Activated CD4-positive, alpha-beta T cell treated with anti-CD3 and anti-CD28 coated beads, Interleukin-2, amount 50 U/mL, for 4 hours (primary cell): ENCODE measurements around the gene STK31.
"Not testable (repeated sequence)": the region's sequence is repeated elsewhere in the genome, so short reads cannot be mapped to it uniquely, and the experiment has no call there.

Experiments used
- DNase-seq, 2 experiments: peaks; one replicate each; pipeline ENCODE4 v3.0.0-alpha.2; 2020

STK31 gene

DNA sequence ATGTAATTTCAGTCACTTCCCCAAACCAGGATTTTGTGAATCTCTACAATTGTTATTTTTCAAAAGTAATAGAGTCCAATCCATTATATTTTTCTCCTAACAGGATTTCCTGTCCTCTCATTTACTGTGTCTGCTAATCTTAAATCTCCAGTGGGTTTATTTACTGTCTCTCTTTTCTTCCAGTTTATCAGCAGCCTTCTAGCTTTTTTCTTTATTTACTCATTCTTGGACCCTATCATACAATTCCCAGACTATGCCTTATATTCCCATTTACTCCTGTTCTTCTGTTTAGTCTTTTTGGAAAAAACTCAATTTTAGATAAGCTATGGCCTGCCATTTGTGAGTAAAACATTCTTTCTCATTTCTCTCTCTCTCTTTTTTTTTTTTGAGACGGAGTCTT lies 94.7 kb downstream of the STK31 start:
- no peak for DNase-seq

- no peak for DNase-seq
Observed at GRCh38 chr7:23808421-23808820, 98.4 kb downstream of the STK31 start.

GRCh38 chr7:23810099-23810498 lies 100.1 kb downstream of the STK31 start:
- DNase-seq, result no peak

DNA sequence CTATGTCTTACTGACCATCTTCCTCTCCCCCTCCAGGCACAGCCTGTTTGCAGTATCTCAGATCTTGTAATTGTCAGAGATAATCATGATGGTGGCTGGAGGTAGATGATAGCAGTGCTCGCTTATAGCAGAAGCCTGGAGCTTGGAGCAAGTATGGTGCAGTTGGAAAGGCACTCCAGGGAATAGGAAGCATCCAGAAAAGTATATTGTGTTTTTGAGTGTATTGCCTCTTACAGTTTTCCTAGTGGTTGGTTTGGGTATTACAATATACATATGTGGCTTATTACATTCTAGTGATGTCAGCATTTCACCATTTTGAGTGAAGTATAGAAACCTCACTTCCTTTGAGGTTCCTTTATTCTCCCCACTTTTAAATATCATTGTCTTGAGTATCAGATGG lies 101.5 kb downstream of the STK31 start:
- DNase-seq, result no peak

GRCh38 chr7:23828125-23828524 lies 118.1 kb downstream of the STK31 start:
- not testable (repeated sequence) for DNase-seq

- DNase-seq, result not testable (repeated sequence)
Observed at GRCh38 chr7:23832733-23833132, 122.7 kb downstream of the STK31 start.

- DNase-seq, result no peak
Observed at GRCh38 chr7:23833405-23833804, 123.4 kb downstream of the STK31 start.

GRCh38 chr7:23844837-23845236 lies 134.8 kb downstream of the STK31 start:
- DNase-seq, result not testable (repeated sequence)

DNA sequence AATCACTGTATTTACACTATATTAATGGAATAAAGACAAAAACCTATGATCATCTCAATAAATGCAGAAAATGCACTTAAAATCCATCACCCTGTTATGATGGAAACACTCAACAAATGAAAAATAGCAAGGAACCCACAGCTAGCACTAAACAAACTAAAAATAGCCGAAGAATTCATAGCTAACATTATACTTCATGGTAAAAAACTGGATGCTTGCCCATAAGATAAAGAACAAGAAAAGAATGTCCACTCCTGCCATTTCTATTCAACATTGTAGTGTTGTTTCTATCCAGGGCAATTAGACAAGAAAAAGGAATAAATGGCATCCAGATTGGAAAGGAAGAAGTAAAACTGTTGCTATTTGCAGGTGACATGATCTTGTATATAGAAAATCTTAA lies 142.1 kb downstream of the STK31 start:
- no peak for DNase-seq

GRCh38 chr7:23852988-23853387 lies 143.0 kb downstream of the STK31 start:
- DNase-seq, result no peak

DNA sequence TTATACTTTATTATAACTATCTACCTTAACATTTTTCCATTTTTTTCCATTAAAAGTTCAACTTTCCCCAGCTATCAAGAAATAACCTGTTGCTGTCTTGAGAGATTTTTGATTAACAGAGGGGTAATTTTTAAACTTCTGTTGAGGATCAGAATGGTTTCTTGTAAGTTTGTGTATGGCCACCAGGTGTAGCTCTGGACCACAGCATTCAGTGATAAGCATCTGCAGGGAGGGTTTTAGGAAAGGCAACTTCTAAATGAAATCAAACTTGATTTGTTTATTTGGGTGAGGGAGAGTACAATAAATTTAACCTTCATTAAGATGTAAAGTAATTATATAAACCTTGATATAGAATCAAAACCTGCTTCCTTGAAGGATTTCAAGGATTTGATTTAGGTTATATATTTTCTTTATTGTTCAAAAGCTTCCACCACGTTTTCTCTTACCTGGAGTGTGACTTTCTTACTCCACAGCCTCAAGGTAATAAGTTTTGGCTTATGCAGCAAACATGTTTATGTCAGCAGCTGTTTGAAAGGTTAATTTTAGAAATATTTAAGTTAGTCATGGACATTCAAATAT lies 153.3 kb downstream of the STK31 start:
- no peak for DNase-seq

- DNase-seq, result no peak
Observed at GRCh38 chr7:23864973-23865372, 155.0 kb downstream of the STK31 start.

GRCh38 chr7:23873306-23873705 lies 163.3 kb downstream of the STK31 start:
- DNase-seq, result no peak

DNA sequence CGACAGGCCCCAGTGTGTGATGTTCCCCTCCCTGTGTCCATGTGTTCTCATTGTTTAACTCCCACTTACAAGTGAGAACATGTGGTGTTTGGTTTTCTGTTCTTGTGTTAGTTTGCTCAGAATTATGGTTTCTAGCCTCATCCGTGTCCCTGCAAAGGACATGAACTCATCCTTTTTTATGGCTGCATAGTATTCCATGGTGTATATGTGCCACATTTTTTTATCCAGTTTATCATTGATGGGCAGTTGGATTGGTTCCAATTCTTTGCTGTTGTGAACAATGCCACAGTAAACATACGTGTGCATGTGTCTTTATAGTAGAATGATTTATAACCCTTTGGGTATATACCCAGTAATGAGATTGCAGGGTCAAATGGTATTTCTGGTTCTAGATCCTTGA lies 166.5 kb downstream of the STK31 start:
- not testable (repeated sequence) for DNase-seq
